OCI-LY7 (cell line): ENCODE results near the gene NCKIPSD.

Source experiments
- EZH2phosphoT487 ChIP-seq: fragments of 200-600 bp; sonication (generic); IDR thresholded peaks from 2 replicates; pipeline ENCODE4 v1.6.1; 2018; ENCODE audit warnings: low read depth, borderline replicate concordance, mild to moderate bottlenecking, mixed run types, antibody characterized with exemption, low read length, moderate library complexity, mixed read lengths
- TF ChIP-seq, protein P1 (sequence below): fragments of 200-600 bp; sonication (generic); conservative IDR thresholded peaks from 2 replicates; pipeline ENCODE4 v1.5.1; 2014; ENCODE audit warnings: mild to moderate bottlenecking, antibody characterized with exemption, low read length, moderate library complexity, mixed read lengths

DNA sequence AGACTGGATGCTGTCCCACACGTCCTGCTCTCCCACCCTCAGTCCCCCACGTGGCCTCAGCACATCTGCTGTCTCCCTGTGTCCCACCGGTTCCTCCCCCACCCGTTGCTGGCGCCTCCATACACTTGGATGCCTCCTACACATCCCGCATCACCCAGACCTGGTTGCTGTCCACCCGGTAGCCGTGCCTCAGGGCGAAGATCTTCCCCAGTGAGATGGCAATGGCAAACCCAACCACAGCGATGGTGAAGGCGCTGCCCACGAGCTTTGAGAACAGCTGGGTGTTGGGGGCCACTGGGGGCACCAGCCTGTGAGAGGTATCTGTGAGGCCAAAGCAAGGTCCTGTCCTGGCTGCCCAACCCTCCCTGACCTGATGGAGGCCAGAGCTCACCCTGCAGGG, 54.9 kb downstream of the NCKIPSD start:
- TF ChIP-seq, protein P1, sequence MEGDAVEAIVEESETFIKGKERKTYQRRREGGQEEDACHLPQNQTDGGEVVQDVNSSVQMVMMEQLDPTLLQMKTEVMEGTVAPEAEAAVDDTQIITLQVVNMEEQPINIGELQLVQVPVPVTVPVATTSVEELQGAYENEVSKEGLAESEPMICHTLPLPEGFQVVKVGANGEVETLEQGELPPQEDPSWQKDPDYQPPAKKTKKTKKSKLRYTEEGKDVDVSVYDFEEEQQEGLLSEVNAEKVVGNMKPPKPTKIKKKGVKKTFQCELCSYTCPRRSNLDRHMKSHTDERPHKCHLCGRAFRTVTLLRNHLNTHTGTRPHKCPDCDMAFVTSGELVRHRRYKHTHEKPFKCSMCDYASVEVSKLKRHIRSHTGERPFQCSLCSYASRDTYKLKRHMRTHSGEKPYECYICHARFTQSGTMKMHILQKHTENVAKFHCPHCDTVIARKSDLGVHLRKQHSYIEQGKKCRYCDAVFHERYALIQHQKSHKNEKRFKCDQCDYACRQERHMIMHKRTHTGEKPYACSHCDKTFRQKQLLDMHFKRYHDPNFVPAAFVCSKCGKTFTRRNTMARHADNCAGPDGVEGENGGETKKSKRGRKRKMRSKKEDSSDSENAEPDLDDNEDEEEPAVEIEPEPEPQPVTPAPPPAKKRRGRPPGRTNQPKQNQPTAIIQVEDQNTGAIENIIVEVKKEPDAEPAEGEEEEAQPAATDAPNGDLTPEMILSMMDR: no peak
- no peak for TF ChIP-seq EZH2phosphoT487
